HepG2 (cell line): ENCODE data around the gene SUSD3. TPM values are rescaled to one million over a fixed set of nuclear protein-coding genes. Genes with fewer than 3 reads are reported as not detected.
A peak's percentile ranks its signal among the peaks of the same experiment; 100 is the strongest.

Source experiments
- HOXD1 ChIP-seq: sonication (generic); formaldehyde crosslinking; IDR thresholded peaks from 2 replicates; pipeline ENCODE4 v1.5.0; 2020; ENCODE audit warnings: missing genetic modification reagents
- KAT2B ChIP-seq: fragments of 150-350 bp; IDR thresholded peaks from 2 replicates; pipeline ENCODE4 v1.6.1; 2014; ENCODE audit warnings: low read depth, low read length, borderline replicate concordance
- KLF15 ChIP-seq: sonication (generic); formaldehyde crosslinking; IDR thresholded peaks from 2 replicates; pipeline ENCODE4 v1.8.1; 2023; ENCODE audit warnings: borderline replicate concordance, mild to moderate bottlenecking, inconsistent platforms, missing genetic modification reagents, mixed read lengths
- MEF2D ChIP-seq: sonication (generic); formaldehyde crosslinking; IDR thresholded peaks from 2 replicates; pipeline ENCODE4 v1.5.1; 2020; ENCODE audit warnings: mild to moderate bottlenecking, missing genetic modification reagents
- RBM22 ChIP-seq: fragments of 200-400 bp; formaldehyde crosslinking; optimal IDR thresholded peaks from 2 replicates; pipeline ENCODE3; 2017; ENCODE audit warnings: mild to moderate bottlenecking, low read length, moderate library complexity
- SNRNP70 ChIP-seq: fragments of 200-400 bp; formaldehyde crosslinking; IDR thresholded peaks from 2 replicates; pipeline ENCODE4 v1.6.1; 2017; ENCODE audit warnings: mild to moderate bottlenecking, low read depth, low read length, moderate library complexity
- SOX13 ChIP-seq, 3 experiments: fragments of 450-650 bp in 1 of 3; sonication (generic) in 1 of 3; formaldehyde crosslinking in 1 of 3; IDR thresholded peaks in 2 of 3; conservative IDR thresholded peaks in 1 of 3; 2 replicates each; pipeline versions ENCODE4 v1.5.0 to v1.6.1; 2016 to 2020; ENCODE audit warnings: antibody characterized with exemption in 1 of 3, mild to moderate bottlenecking in 1 of 3, missing compliant biosample characterization in 1 of 3, missing genetic modification reagents in 1 of 3, moderate library complexity in 1 of 3
- ZMYM3 ChIP-seq: sonication (generic); formaldehyde crosslinking; IDR thresholded peaks from 2 replicates; pipeline ENCODE4 v1.5.1; 2020; ENCODE audit warnings: mild to moderate bottlenecking, missing genetic modification reagents
- ZNF782 ChIP-seq: sonication (generic); formaldehyde crosslinking; IDR thresholded peaks from 2 replicates; pipeline ENCODE4 v1.4.0; 2020; ENCODE audit warnings: missing genetic modification reagents, mild to moderate bottlenecking, borderline replicate concordance
- ZNF878 ChIP-seq: sonication (generic); formaldehyde crosslinking; IDR thresholded peaks from 2 replicates; pipeline ENCODE4 v1.8.1; 2023; ENCODE audit warnings: mild to moderate bottlenecking, missing genetic modification reagents, moderate library complexity
- polyA plus RNA-seq, 8 experiments: library from polyadenylated mRNA; depleted of rRNA in 3 of 8; stranded (reverse) in 7 of 8; unstranded in 1 of 8; fragments of >200 nt; fragmentation: Illumina TruSeq in 4 of 8; extraction: Trizol in 4 of 8; gene quantifications; 2 replicates each; pipeline versions ENCODE4 v1.2.1 to v1.2.3, GENCODE V29; 2011 to 2016; ENCODE audit warnings: low read depth in 4 of 8, missing spikeins in 1 of 8, mixed read lengths in 1 of 8; ENCODE audit not compliant: insufficient read depth in 1 of 8
- total RNA-seq, 5 experiments: library from RNA; depleted of rRNA; stranded (reverse); fragments of >200 nt; fragmentation: Illumina TruSeq; extraction: Trizol; gene quantifications; 2 replicates each; pipeline ENCODE4 v1.2.3, GENCODE V29; 2016; ENCODE audit warnings: low read depth in 1 of 5
- TF ChIP-seq, protein P1 (sequence below): sonication (generic); formaldehyde crosslinking; IDR thresholded peaks from 2 replicates; pipeline ENCODE4 v1.5.0; 2020; ENCODE audit warnings: mild to moderate bottlenecking, missing genetic modification reagents, borderline replicate concordance
- TF ChIP-seq, protein P2 (sequence below): sonication (generic); formaldehyde crosslinking; IDR thresholded peaks from 2 replicates; pipeline ENCODE4 v1.9.0; 2021; ENCODE audit warnings: missing genetic modification reagents, mild to moderate bottlenecking, borderline replicate concordance
- TF ChIP-seq, protein P3 (sequence below): sonication (generic); formaldehyde crosslinking; IDR thresholded peaks from 2 replicates; pipeline ENCODE4 v1.4.0; 2020; ENCODE audit warnings: missing genetic modification reagents
- TF ChIP-seq, protein P4 (sequence below), 2 experiments: sonication (generic) in 1 of 2; formaldehyde crosslinking in 1 of 2; IDR thresholded peaks; 2 replicates each; pipeline versions ENCODE4 v1.5.1 to v1.6.1; 2011 to 2020; ENCODE audit warnings: borderline replicate concordance in 1 of 2, low read depth in 1 of 2, low read length in 1 of 2, mild to moderate bottlenecking in 1 of 2, missing genetic modification reagents in 1 of 2, moderate library complexity in 1 of 2
- TF ChIP-seq, protein P5 (sequence below): sonication (generic); formaldehyde crosslinking; conservative IDR thresholded peaks from 2 replicates; pipeline ENCODE4 v1.4.0; 2020; ENCODE audit warnings: missing genetic modification reagents

Gene SUSD3
- total and polyA plus RNA-seq, 2 of the 13 experiments (the other 11 are each of a cell fraction or from before 2014, with no cell fraction given): 7.0 to 9.1 TPM

DNA sequence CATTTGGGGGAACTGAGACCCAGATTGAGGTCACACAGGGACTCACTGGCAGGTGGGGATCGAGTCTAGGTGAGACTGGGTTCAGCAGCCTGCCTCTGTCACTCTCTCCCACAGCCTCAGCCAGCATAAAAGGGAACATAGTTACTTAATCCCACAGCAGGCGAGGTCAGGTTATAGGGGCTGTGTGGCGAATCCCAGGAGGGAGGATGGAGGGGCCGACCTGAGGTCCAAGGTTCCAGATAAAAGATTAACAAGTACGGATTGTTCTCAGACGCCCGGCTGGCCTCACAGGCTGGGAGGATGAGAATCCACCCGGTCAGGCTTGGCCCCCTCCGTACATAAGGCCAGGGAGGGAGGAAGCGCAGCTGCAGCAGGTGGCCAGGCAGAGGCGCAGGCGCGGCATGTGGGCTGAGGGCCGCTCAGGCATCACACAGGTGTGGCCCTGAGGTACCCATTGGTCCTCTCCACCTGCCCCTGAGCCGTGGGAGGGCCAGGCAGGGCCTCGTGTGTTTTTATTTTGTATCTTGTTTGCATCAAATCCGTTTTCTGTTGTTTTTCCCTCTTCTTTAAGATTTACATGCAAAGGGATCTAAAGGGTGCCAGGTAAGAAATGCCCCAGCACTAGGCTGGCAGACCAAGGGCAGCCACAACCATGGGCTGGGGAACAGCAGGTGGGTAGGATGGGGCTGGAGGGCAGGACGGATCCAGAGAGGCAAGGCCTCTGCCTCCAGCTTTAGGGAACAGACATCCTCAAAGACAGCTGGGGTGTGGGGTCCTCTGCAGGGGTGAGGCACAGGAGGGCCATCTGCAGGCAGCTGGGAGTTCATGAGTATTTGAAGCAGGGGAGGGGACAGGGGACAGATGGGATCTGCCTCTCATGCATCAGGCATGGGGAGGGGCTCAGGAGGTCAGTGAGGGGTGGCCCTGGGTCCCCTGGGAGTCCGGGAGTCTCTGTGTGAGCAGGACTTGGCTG lies 3.6 kb downstream of the SUSD3 start (continued):
- TF ChIP-seq, protein P1, sequence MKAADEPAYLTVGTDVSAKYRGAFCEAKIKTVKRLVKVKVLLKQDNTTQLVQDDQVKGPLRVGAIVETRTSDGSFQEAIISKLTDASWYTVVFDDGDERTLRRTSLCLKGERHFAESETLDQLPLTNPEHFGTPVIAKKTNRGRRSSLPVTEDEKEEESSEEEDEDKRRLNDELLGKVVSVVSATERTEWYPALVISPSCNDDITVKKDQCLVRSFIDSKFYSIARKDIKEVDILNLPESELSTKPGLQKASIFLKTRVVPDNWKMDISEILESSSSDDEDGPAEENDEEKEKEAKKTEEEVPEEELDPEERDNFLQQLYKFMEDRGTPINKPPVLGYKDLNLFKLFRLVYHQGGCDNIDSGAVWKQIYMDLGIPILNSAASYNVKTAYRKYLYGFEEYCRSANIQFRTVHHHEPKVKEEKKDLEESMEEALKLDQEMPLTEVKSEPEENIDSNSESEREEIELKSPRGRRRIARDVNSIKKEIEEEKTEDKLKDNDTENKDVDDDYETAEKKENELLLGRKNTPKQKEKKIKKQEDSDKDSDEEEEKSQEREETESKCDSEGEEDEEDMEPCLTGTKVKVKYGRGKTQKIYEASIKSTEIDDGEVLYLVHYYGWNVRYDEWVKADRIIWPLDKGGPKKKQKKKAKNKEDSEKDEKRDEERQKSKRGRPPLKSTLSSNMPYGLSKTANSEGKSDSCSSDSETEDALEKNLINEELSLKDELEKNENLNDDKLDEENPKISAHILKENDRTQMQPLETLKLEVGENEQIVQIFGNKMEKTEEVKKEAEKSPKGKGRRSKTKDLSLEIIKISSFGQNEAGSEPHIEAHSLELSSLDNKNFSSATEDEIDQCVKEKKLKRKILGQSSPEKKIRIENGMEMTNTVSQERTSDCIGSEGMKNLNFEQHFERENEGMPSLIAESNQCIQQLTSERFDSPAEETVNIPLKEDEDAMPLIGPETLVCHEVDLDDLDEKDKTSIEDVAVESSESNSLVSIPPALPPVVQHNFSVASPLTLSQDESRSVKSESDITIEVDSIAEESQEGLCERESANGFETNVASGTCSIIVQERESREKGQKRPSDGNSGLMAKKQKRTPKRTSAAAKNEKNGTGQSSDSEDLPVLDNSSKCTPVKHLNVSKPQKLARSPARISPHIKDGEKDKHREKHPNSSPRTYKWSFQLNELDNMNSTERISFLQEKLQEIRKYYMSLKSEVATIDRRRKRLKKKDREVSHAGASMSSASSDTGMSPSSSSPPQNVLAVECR (CRISPR knock-in tag): no peak; the same call in 1 of the 2 replicates
- peak; percentile 54; the same call in 1 of the 2 replicates for TF ChIP-seq ZMYM3
- TF ChIP-seq HOXD1: no peak
- no peak for TF ChIP-seq RBM22
- TF ChIP-seq, protein P2, sequence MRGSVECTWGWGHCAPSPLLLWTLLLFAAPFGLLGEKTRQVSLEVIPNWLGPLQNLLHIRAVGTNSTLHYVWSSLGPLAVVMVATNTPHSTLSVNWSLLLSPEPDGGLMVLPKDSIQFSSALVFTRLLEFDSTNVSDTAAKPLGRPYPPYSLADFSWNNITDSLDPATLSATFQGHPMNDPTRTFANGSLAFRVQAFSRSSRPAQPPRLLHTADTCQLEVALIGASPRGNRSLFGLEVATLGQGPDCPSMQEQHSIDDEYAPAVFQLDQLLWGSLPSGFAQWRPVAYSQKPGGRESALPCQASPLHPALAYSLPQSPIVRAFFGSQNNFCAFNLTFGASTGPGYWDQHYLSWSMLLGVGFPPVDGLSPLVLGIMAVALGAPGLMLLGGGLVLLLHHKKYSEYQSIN: no peak
- TF ChIP-seq MEF2D (CRISPR knock-in tag): peak; percentile 49
- TF ChIP-seq SOX13 (IDR thresholded peaks at IDR 0.05): no peak
- peak in 1 of 2 experiments; percentile 66; a peak in 2 of 4 replicates for TF ChIP-seq SOX13 (CRISPR knock-in tag; conservative IDR thresholded peaks at IDR 0.05 in 1 of 2, IDR thresholded peaks at IDR 0.05 in 1 of 2)
- no peak for TF ChIP-seq ZNF878 (CRISPR knock-in tag)
- TF ChIP-seq KAT2B: no peak
- TF ChIP-seq, protein P3, sequence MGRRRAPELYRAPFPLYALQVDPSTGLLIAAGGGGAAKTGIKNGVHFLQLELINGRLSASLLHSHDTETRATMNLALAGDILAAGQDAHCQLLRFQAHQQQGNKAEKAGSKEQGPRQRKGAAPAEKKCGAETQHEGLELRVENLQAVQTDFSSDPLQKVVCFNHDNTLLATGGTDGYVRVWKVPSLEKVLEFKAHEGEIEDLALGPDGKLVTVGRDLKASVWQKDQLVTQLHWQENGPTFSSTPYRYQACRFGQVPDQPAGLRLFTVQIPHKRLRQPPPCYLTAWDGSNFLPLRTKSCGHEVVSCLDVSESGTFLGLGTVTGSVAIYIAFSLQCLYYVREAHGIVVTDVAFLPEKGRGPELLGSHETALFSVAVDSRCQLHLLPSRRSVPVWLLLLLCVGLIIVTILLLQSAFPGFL (CRISPR knock-in tag): no peak
- TF ChIP-seq, protein P4, sequence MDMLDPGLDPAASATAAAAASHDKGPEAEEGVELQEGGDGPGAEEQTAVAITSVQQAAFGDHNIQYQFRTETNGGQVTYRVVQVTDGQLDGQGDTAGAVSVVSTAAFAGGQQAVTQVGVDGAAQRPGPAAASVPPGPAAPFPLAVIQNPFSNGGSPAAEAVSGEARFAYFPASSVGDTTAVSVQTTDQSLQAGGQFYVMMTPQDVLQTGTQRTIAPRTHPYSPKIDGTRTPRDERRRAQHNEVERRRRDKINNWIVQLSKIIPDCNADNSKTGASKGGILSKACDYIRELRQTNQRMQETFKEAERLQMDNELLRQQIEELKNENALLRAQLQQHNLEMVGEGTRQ (IDR thresholded peaks at IDR 0.05; ENCODE audit: low read depth, low read length): no peak
- TF ChIP-seq, protein P4 (CRISPR knock-in tag; IDR thresholded peaks at IDR 0.05; ENCODE audit: borderline replicate concordance): no peak
- TF ChIP-seq KLF15 (CRISPR knock-in tag): no peak
- TF ChIP-seq SNRNP70: no peak
- TF ChIP-seq, protein P5, sequence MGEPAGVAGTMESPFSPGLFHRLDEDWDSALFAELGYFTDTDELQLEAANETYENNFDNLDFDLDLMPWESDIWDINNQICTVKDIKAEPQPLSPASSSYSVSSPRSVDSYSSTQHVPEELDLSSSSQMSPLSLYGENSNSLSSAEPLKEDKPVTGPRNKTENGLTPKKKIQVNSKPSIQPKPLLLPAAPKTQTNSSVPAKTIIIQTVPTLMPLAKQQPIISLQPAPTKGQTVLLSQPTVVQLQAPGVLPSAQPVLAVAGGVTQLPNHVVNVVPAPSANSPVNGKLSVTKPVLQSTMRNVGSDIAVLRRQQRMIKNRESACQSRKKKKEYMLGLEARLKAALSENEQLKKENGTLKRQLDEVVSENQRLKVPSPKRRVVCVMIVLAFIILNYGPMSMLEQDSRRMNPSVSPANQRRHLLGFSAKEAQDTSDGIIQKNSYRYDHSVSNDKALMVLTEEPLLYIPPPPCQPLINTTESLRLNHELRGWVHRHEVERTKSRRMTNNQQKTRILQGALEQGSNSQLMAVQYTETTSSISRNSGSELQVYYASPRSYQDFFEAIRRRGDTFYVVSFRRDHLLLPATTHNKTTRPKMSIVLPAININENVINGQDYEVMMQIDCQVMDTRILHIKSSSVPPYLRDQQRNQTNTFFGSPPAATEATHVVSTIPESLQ: no peak
- 0 out of 2 replicates have a peak, but pooled peaks have one; percentile 56 for TF ChIP-seq ZNF782 (CRISPR knock-in tag)
